ENCODE measurements around the gene KAT6B.
"Not testable (repeated sequence)": the region's sequence is repeated elsewhere in the genome, so short reads cannot be mapped to it uniquely, and the experiment has no call there.

KAT6B gene

GRCh38 chr10:74917481-74918077 lies 91.2 kb downstream of the KAT6B start:
- in situ Hi-C loops (cut with HindIII; ENCODE audit: low sequenced_read_pairs), result no loop called here
- TF ChIP-seq CTCF (IDR thresholded peaks at IDR 0.05; ENCODE audit: low read depth, low read length, missing control alignments), result no peak
- no peak for DNase-seq (ENCODE audit: low read depth)
- H3K4me3 ChIP-seq (ENCODE audit: low read depth, low read length), result no peak overlapping the region

- TF ChIP-seq CTCF (IDR thresholded peaks at IDR 0.05; ENCODE audit: low read depth, low read length, missing control alignments), result no peak
- in situ Hi-C loops (cut with HindIII; ENCODE audit: low sequenced_read_pairs), result no loop called here
- DNase-seq (ENCODE audit: low read depth), result no peak
- no peak overlapping the region for H3K4me3 ChIP-seq (ENCODE audit: low read depth, low read length)
These were observed 93.3 kb downstream of the KAT6B start for GRCh38 chr10:74919671-74920070.

GRCh38 chr10:74921070-74921469 lies 94.7 kb downstream of the KAT6B start:
- DNase-seq (ENCODE audit: low read depth); H3K4me3 ChIP-seq (ENCODE audit: low read depth, low read length); in situ Hi-C loops (cut with HindIII; ENCODE audit: low sequenced_read_pairs): not testable (repeated sequence)

GRCh38 chr10:74921744-74922143 lies 95.3 kb downstream of the KAT6B start:
- DNase-seq (ENCODE audit: low read depth), result no peak
- TF ChIP-seq CTCF (IDR thresholded peaks at IDR 0.05; ENCODE audit: low read depth, low read length, missing control alignments), result no peak
- no peak overlapping the region for H3K4me3 ChIP-seq (ENCODE audit: low read depth, low read length)
- in situ Hi-C loops (cut with HindIII; ENCODE audit: low sequenced_read_pairs), result no loop called here

- DNase-seq (ENCODE audit: low read depth), result no peak
- TF ChIP-seq CTCF (IDR thresholded peaks at IDR 0.05; ENCODE audit: low read depth, low read length, missing control alignments), result no peak
- in situ Hi-C loops (cut with HindIII; ENCODE audit: low sequenced_read_pairs), result no loop called here
- H3K4me3 ChIP-seq (ENCODE audit: low read depth, low read length), result no peak overlapping the region
These were observed 96.5 kb downstream of the KAT6B start for GRCh38 chr10:74922921-74923320.

GRCh38 chr10:74923556-74923955 lies 97.2 kb downstream of the KAT6B start:
- DNase-seq (ENCODE audit: low read depth), result no peak
- no peak for TF ChIP-seq CTCF (IDR thresholded peaks at IDR 0.05; ENCODE audit: low read depth, low read length, missing control alignments)
- in situ Hi-C loops (cut with HindIII; ENCODE audit: low sequenced_read_pairs), result no loop called here
- H3K4me3 ChIP-seq (ENCODE audit: low read depth, low read length), result no peak overlapping the region

- peak; percentile 93 for DNase-seq (ENCODE audit: low read depth)
- in situ Hi-C loops (cut with HindIII; ENCODE audit: low sequenced_read_pairs), result no loop called here
- no peak for TF ChIP-seq CTCF (IDR thresholded peaks at IDR 0.05; ENCODE audit: low read depth, low read length, missing control alignments)
- no peak overlapping the region for H3K4me3 ChIP-seq (ENCODE audit: low read depth, low read length)
These were observed 98.0 kb downstream of the KAT6B start for GRCh38 chr10:74924251-74924963.

Measured in astrocyte of the cerebellum (primary cell).